ENCODE data around the gene DNAH11. TPM values are rescaled to one million over a fixed set of nuclear protein-coding genes. Genes with fewer than 3 reads are reported as not detected.

Gene DNAH11
- total RNA-seq, 6 experiments from 2014 or later: 0.17 to 5.5 (median 1.2) TPM

DNA sequence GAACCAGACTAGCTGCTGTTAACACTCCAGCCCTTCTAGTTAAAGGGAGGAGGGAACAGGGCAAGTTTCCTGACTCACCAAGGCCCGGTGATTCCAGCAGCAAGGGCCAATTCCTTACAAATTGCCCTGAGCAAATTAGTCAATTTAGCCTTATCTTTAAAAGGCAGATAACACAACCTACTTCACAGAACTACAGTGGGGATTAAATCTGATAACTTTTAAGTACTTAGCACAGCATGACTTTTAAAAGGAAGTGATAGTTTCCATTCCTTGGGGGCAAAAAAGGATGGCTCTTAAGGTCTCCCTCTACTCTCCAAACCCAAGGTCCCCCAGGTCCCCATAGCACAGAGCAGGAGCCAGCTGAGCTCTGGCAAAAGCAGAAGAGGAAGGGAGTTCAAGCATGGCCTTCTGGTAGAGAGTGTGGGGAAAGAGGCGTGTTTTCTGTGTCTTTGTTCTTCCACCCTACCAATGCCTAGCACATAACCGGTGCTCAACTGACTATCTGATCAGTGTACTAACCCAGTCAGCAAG lies 398.8 kb downstream of the DNAH11 start:
- Histone ChIP-seq H3K9me3 (no peaks in the 10 kb centered on the region), H3K27me3 (no peaks in the 10 kb centered on the region), H3K4me1 (peaks cover 0 to 10% (median 4%) of the 10 kb centered on the region in 4 donors), H3K36me3 (no peaks in the 10 kb centered on the region), H3K4me3 (no peak overlapping the region), H3K27ac (no peak overlapping the region)
- ATAC-seq (no peak), DNase-seq (no peak)
- 39% methylated on average over 3 of the region's 3 CpGs for WGBS (ENCODE audit: insufficient coverage, low coverage, low lambda C conversion rate, missing lambda C conversion rate)
- TF ChIP-seq CTCF (IDR thresholded peaks at IDR 0.05): no peak
- no peak for TF ChIP-seq POLR2A (IDR thresholded peaks at IDR 0.05)
- intact Hi-C loops (cut with DNase I): no loop called here

DNA sequence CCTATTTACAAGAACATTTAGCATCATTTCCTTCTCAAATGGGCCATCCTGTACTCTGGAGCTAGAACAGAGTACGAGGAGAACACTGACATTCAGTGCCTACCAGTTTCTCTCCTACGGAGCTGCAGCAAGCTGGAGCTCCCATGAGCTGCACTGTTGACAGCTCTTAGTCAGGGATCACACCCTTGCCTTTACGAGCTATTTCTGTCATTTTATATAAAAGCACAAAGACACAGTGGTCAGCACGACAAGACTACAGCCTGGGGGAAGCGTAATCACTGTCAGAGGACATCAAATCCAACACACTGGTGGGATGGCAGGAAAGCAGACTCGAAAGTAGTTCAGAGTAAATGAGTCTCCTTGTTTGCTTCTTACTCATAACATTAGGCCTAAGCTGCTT lies 400.1 kb downstream of the DNAH11 start:
- DNase-seq (no peak), ATAC-seq (no peak)
- Histone ChIP-seq H3K4me3 (no peak overlapping the region), H3K27ac (no peak overlapping the region), H3K4me1 (peaks cover 0 to 13% (median 6%) of the 10 kb centered on the region in 4 donors), H3K36me3 (no peaks in the 10 kb centered on the region), H3K27me3 (no peaks in the 10 kb centered on the region), H3K9me3 (no peaks in the 10 kb centered on the region)
- 72% methylated on average over 6 of the region's 6 CpGs for WGBS (ENCODE audit: insufficient coverage, low coverage, low lambda C conversion rate, missing lambda C conversion rate)
- intact Hi-C loops (cut with DNase I): no loop called here
- TF ChIP-seq POLR2A (IDR thresholded peaks at IDR 0.05) (no peak), CTCF (IDR thresholded peaks at IDR 0.05) (no peak)

- H3K4me3 ChIP-seq: no peak overlapping the region
- H3K27ac ChIP-seq: no peak overlapping the region
- H3K4me1 ChIP-seq: peaks cover 0 to 13% (median 6%) of the 10 kb centered on the region in 4 donors
- ATAC-seq: no peak
- no peaks in the 10 kb centered on the region for H3K36me3 ChIP-seq
- no peaks in the 10 kb centered on the region for H3K9me3 ChIP-seq
- no peak for TF ChIP-seq POLR2A (IDR thresholded peaks at IDR 0.05)
- no peak for TF ChIP-seq CTCF (IDR thresholded peaks at IDR 0.05)
- no peak for DNase-seq
- WGBS (ENCODE audit: insufficient coverage, low coverage, low lambda C conversion rate, missing lambda C conversion rate): 88% methylated on average over 3 of the region's 5 CpGs
- no peaks in the 10 kb centered on the region for H3K27me3 ChIP-seq
- intact Hi-C loops (cut with DNase I): no loop called here
These were observed 400.6 kb downstream of the DNAH11 start for GRCh38 chr7:21943436-21943835.

GRCh38 chr7:21944616-21945453 lies 402.0 kb downstream of the DNAH11 start:
- intact Hi-C loops (cut with DNase I): no loop called here
- peak; percentile 62 to 71 (median 67) for ATAC-seq
- peak overlapping the region; percentile 60 to 78 (median 65) for H3K4me3 ChIP-seq
- WGBS (ENCODE audit: insufficient coverage, low coverage, low lambda C conversion rate, missing lambda C conversion rate): under 1% methylated on average over 34 of the region's 34 CpGs
- H3K27me3 ChIP-seq: no peaks in the 10 kb centered on the region
- TF ChIP-seq CTCF (IDR thresholded peaks at IDR 0.05) (no peak), POLR2A (IDR thresholded peaks at IDR 0.05) (no peak)
- H3K4me1 ChIP-seq: peaks cover 0 to 13% (median 6%) of the 10 kb centered on the region in 4 donors
- peak overlapping the region; percentile 62 to 92 (median 91) for H3K27ac ChIP-seq
- peak; percentile 79 to 89 (median 86) for DNase-seq
- no peaks in the 10 kb centered on the region for H3K9me3 ChIP-seq
- H3K36me3 ChIP-seq: no peaks in the 10 kb centered on the region
